ENCODE results near the gene KIRREL3. TPM values are rescaled to one million over a fixed set of nuclear protein-coding genes. Genes with fewer than 3 reads are reported as not detected.

Gene KIRREL3
- total RNA-seq, 1 donor, result 0.10 TPM

DNA sequence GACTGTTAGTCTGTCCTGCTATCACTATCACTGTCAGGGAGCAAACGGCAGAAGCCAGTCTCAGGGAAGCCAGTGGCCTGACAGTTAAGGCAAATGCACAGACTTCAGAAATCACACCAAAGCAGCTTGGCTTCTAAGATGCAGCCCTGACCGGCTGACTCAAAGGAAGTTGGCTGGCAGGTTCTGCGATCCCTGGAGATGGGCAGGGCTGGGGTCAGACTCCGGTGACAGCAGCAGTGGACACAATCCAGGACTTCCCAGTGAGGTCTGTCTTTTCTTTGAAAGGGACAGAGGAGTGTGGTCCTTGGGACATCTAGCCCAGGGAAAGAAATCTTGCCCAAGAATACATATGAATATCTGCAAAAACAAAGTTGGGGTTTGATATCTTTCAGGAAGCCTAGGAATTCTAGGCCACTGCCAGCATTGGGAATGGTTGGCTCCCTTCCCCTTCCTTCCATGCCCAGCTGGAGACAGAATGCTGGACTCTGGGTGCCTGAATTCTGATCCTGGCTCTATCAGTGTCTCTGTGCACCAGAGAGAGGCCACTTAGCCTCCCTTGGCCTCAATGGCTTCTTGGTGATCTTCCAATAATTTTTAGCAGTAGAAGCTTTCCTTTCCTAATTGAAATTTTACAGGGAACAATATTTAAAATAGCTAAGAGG lies 108.9 kb downstream of the KIRREL3 start:
- no peaks in the 10 kb centered on the region for H3K4me1 ChIP-seq (ENCODE audit: insufficient read depth, low read length)
- H3K4me3 ChIP-seq (ENCODE audit: low read length), result no peak overlapping the region
- no peaks in the 10 kb centered on the region for H3K9me3 ChIP-seq (ENCODE audit: low read depth, low read length)
- no peaks in the 10 kb centered on the region for H3K27me3 ChIP-seq (ENCODE audit: insufficient read depth, low read length)

DNA sequence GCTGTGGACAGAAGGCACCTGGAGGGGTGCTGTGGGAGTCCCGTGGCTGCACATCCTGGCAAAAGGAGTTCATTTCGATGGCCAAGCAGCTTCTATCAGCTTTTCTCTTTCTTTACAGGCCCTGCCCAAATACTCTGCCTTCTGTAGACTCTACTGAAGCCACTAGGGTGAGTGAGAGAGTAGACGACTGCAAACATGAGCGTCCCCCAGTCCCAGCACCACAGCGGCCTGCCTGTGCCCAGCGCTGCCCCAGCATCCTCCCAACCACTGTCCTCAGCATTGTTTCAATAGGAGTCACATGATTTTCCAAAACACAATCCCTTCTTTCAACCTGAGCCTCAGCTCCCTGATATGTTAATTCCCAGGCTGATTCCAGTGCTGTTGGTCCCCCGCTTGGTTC lies 110.0 kb downstream of the KIRREL3 start:
- Histone ChIP-seq H3K4me3 (ENCODE audit: low read length) (no peak overlapping the region), H3K27me3 (ENCODE audit: insufficient read depth, low read length) (no peaks in the 10 kb centered on the region), H3K4me1 (ENCODE audit: insufficient read depth, low read length) (no peaks in the 10 kb centered on the region), H3K9me3 (ENCODE audit: low read depth, low read length) (no peaks in the 10 kb centered on the region)

DNA sequence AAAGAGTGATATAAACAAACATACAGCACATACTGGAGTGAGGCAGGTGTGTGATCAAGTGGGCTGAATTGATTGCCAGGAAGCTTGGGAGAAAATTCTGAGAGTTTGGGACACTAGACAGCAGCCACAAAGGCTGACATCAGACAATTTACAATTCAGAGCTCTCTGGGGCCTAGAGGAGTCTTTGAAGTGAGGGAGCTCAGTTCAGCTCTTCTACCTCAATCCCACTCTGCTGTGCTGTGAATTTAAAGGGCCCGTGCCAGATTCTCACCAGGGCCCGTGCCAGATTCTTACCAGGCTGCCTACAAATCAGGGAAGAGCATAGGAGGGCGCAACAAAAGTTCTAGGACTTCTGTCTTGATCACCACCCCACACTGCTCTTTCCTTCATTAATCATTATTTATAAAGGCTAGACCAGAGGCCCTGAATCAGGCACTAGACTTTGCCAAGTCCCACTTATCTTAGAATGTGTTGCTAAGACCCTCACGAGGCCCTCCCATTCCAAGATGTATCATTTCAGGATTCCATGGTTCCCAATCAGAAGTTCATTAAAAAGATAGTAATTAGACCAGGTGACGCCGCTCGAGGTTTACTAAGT lies 112.4 kb downstream of the KIRREL3 start:
- Histone ChIP-seq H3K9me3 (ENCODE audit: low read depth, low read length) (no peaks in the 10 kb centered on the region), H3K27me3 (ENCODE audit: insufficient read depth, low read length) (no peaks in the 10 kb centered on the region), H3K4me1 (ENCODE audit: insufficient read depth, low read length) (no peaks in the 10 kb centered on the region), H3K4me3 (ENCODE audit: low read length) (no peak overlapping the region)

DNA sequence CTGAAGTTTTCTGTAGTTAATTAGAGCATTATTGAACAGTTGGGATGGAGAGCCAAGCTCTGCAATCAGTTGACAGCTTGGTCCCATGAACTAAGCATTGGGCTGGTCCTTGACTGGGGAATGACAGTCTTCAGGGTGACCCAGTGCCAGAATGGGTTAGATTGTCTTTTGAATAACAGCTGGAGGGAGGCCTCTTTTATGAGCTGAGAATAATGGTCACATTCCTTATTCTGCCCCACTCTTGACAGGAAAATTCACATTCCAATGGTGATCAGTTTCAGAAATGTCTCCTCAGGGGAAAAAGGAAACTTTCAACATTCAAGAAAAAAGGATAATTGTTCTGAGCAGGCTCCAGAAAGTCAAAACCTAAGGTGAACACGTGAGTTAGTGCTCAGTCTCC lies 113.9 kb downstream of the KIRREL3 start:
- no peak overlapping the region for H3K4me3 ChIP-seq (ENCODE audit: low read length)

DNA sequence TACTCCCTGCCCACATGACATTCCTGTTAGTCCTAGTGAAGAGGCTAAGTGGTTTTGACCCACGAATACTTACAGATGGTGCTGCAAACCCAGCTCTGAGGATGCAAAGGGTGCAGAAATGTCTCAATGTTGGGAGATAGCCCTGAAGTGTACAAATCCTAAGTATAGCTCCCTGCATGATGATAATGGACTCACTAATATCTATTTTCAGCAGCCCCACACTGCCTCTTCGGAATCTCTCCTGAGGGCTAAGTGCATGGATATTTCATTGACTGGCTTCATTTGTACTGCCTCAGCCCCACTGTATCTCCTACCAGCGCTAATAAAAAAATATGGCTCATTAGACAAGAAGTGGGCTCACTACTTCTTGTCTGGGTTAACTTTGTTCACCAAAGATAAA lies 114.5 kb downstream of the KIRREL3 start:
- no peaks in the 10 kb centered on the region for H3K27me3 ChIP-seq (ENCODE audit: insufficient read depth, low read length)
- no peaks in the 10 kb centered on the region for H3K9me3 ChIP-seq (ENCODE audit: low read depth, low read length)
- no peak overlapping the region for H3K4me3 ChIP-seq (ENCODE audit: low read length)
- H3K4me1 ChIP-seq (ENCODE audit: insufficient read depth, low read length), result no peaks in the 10 kb centered on the region

More for the DNA sequence above, 113.9 kb downstream of the KIRREL3 start:
- no peaks in the 10 kb centered on the region for H3K27me3 ChIP-seq (ENCODE audit: insufficient read depth, low read length)
- H3K4me1 ChIP-seq (ENCODE audit: insufficient read depth, low read length), result no peaks in the 10 kb centered on the region
- H3K9me3 ChIP-seq (ENCODE audit: low read depth, low read length), result no peaks in the 10 kb centered on the region

DNA sequence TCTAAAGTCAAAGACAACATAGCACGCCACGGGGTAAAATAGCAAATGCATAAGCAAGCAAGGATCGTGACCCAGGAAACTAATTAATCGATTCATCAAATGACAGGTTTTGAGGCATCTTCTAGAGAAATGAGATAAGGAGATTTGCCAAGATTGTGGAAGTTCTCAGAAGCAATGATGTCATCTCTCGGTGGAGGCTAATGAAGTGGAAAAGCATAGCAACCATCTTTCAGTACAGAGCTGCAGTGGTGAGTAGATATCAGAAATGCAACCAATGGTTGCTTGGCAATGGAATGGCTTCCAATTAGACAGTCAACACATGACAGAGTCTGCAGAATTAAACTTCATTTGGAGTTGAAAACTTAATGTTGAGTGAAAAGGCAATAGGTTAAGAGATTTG lies 116.0 kb downstream of the KIRREL3 start:
- H3K27me3 ChIP-seq (ENCODE audit: insufficient read depth, low read length), result no peaks in the 10 kb centered on the region

GRCh38 chr11:126884192-126884591 lies 116.4 kb downstream of the KIRREL3 start:
- Histone ChIP-seq H3K4me3 (ENCODE audit: low read length) (no peak overlapping the region), H3K9me3 (ENCODE audit: low read depth, low read length) (no peaks in the 10 kb centered on the region), H3K27me3 (ENCODE audit: insufficient read depth, low read length) (no peaks in the 10 kb centered on the region), H3K4me1 (ENCODE audit: insufficient read depth, low read length) (no peaks in the 10 kb centered on the region)

More for the DNA sequence above, 116.0 kb downstream of the KIRREL3 start:
- no peak overlapping the region for H3K4me3 ChIP-seq (ENCODE audit: low read length)
- no peaks in the 10 kb centered on the region for H3K9me3 ChIP-seq (ENCODE audit: low read depth, low read length)
- H3K4me1 ChIP-seq (ENCODE audit: insufficient read depth, low read length), result no peaks in the 10 kb centered on the region

DNA sequence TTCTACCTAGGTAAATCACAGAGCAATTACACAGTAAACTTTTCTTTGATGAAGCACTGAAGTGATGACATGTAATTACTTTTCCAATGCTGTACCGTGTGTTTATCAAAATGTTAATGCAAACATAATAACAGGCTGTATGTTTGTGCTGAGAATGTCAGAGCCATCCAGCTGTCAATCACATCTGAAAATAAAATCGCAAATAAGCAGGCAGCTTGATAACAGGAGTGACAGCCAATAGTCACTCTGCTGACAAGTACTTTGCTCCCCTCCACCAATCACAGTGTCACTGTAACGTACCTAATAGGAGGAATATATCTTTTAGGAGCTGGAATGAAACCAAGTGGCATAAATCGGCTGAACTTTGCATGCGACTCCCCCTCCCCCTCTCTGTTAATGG lies 119.7 kb downstream of the KIRREL3 start:
- no peaks in the 10 kb centered on the region for H3K4me1 ChIP-seq (ENCODE audit: insufficient read depth, low read length)
- no peaks in the 10 kb centered on the region for H3K9me3 ChIP-seq (ENCODE audit: low read depth, low read length)
- no peaks in the 10 kb centered on the region for H3K27me3 ChIP-seq (ENCODE audit: insufficient read depth, low read length)
- H3K4me3 ChIP-seq (ENCODE audit: low read length), result no peak overlapping the region

- H3K27me3 ChIP-seq (ENCODE audit: insufficient read depth, low read length), result no peaks in the 10 kb centered on the region
- no peaks in the 10 kb centered on the region for H3K9me3 ChIP-seq (ENCODE audit: low read depth, low read length)
- no peak overlapping the region for H3K4me3 ChIP-seq (ENCODE audit: low read length)
- H3K4me1 ChIP-seq (ENCODE audit: insufficient read depth, low read length), result no peaks in the 10 kb centered on the region
Observed at GRCh38 chr11:126879516-126879915, 121.1 kb downstream of the KIRREL3 start.

DNA sequence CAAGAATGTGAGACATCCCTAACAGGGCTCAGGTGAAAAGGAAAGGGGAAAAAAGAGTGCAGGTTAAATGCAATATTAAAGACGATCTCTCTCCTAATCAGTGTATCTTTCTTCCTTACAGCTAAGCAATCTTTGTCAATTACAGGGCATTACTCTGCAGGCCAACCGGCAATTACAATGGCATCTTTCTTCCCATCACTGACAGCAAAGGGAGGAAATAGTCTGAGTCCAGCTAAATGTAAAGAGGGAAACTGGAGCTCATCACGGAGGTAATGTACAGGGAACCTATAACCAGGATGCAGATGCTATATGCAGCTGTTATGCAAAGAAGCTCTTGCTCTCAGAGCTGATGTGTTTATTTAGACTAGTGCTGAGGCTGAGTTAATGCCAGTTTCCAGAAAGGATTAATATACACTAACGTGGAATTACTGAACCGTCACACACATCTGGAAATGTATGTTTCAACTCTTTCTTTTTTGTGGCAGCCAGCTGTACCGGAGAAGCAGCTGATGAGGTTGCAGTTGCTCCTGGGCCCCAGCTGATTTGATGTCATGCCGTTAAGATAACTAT lies 121.6 kb downstream of the KIRREL3 start:
- H3K27me3 ChIP-seq (ENCODE audit: insufficient read depth, low read length), result no peaks in the 10 kb centered on the region
- H3K4me1 ChIP-seq (ENCODE audit: insufficient read depth, low read length), result no peaks in the 10 kb centered on the region
- no peak overlapping the region for H3K4me3 ChIP-seq (ENCODE audit: low read length)
- no peaks in the 10 kb centered on the region for H3K9me3 ChIP-seq (ENCODE audit: low read depth, low read length)

DNA sequence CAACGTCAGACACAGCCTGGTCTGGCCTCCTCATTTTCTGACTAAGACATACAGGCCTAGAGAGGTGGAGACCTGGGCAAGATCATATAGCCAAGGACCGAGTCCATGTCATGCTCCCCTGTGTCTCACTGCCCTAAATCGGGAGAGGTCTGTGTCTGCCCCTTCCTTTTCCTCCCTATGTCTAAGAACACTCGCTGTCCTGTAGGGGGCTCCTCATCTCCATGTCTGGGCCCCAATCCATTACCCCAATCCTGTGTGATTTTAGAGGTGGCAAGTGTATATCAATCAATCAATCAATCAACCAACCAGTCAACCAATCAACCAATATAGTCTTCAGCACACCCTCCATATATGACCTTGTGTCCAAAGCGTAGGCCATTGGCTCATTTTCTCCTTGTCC lies 125.7 kb downstream of the KIRREL3 start:
- Histone ChIP-seq H3K4me3 (ENCODE audit: low read length) (no peak overlapping the region), H3K27me3 (ENCODE audit: insufficient read depth, low read length) (no peaks in the 10 kb centered on the region), H3K4me1 (ENCODE audit: insufficient read depth, low read length) (no peaks in the 10 kb centered on the region), H3K9me3 (ENCODE audit: low read depth, low read length) (no peaks in the 10 kb centered on the region)

DNA sequence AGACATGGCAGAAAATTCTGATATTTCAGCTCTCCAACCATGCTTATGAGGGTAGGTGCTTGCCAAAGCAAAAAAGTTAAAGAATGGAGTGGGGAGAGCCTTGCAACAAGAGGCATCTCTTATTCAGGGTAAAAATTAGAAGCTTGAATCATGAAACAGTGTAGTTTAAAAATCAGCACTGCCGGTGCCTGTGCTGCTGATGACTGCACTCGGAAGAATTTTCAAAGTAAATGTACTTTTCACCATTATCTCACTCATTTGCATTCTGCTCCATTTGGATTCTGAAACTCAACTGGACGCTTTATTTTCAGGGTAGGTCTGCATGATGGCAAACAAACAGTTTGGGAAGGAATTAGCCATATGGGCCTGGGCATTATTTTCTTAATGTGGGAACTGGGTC lies 126.3 kb downstream of the KIRREL3 start:
- Histone ChIP-seq H3K4me3 (ENCODE audit: low read length) (no peak overlapping the region), H3K27me3 (ENCODE audit: insufficient read depth, low read length) (no peaks in the 10 kb centered on the region), H3K9me3 (ENCODE audit: low read depth, low read length) (no peaks in the 10 kb centered on the region), H3K4me1 (ENCODE audit: insufficient read depth, low read length) (no peaks in the 10 kb centered on the region)

GRCh38 chr11:126871792-126872191 lies 128.8 kb downstream of the KIRREL3 start:
- Histone ChIP-seq H3K4me1 (ENCODE audit: insufficient read depth, low read length) (no peaks in the 10 kb centered on the region), H3K27me3 (ENCODE audit: insufficient read depth, low read length) (no peaks in the 10 kb centered on the region), H3K4me3 (ENCODE audit: low read length) (no peak overlapping the region), H3K9me3 (ENCODE audit: low read depth, low read length) (no peaks in the 10 kb centered on the region)

DNA sequence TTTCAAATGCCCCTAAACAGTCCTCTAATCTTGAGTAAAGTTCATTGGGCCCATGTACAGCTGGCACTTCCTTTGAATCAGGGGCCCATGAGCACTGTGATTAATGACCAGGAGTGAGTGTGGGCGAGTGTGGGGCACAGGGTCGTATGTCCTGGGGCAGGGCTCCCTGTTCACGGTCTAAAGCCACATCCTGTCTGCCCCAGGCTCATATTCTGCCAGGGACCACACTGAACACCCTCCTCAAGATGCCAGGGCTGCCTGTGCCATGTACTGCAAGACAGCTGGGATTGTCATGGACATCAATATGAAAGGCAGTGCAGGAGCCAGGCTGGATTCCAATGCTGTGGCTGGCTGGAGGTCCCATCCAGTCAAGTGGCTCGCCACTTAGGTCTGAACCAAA lies 130.5 kb downstream of the KIRREL3 start:
- Histone ChIP-seq H3K4me1 (ENCODE audit: insufficient read depth, low read length) (no peaks in the 10 kb centered on the region), H3K27me3 (ENCODE audit: insufficient read depth, low read length) (no peaks in the 10 kb centered on the region), H3K9me3 (ENCODE audit: low read depth, low read length) (no peaks in the 10 kb centered on the region), H3K4me3 (ENCODE audit: low read length) (no peak overlapping the region)

DNA sequence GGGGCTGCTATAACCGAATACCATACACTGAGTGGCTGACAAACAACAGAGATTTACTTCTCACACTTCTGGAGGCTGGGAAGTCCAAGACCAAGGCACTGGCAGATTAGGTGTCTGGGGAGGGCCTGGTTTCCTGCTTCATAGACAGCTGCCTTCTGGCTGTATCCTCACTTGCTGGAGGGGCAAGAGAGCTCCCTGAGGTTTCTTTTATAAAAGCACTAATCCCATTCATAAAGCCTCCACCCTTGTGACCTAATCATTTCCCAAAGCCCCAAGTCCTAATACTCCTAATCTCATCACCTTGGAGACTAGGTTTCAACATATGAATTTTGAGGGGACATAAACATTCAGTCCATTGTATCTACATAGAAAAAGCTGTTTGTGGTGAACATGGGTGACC lies 131.8 kb downstream of the KIRREL3 start:
- H3K9me3 ChIP-seq (ENCODE audit: low read depth, low read length), result no peaks in the 10 kb centered on the region

DNA sequence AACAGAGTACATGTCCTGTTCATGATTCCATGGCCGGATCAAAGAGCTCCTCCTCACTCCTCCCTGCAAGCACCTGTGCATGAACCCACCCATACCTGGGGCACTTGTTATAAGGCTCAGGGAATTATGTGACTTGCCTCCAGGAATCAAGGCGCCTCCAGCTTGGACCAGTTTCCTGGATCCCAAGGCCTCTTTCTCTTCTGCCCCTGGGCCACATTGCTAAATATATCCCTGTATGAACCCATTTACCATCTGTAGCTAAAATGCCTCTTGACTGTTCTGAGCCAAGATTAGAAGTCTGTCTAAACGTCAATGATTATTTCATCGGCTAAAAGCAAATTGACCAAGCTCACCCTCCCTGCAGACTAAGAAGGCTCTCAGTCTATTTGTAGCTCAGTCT lies 135.6 kb downstream of the KIRREL3 start:
- Histone ChIP-seq H3K9me3 (ENCODE audit: low read depth, low read length) (no peaks in the 10 kb centered on the region), H3K4me1 (ENCODE audit: insufficient read depth, low read length) (no peaks in the 10 kb centered on the region), H3K4me3 (ENCODE audit: low read length) (no peak overlapping the region), H3K27me3 (ENCODE audit: insufficient read depth, low read length) (no peaks in the 10 kb centered on the region)

More for the DNA sequence above, 131.8 kb downstream of the KIRREL3 start:
- no peaks in the 10 kb centered on the region for H3K27me3 ChIP-seq (ENCODE audit: insufficient read depth, low read length)
- no peaks in the 10 kb centered on the region for H3K4me1 ChIP-seq (ENCODE audit: insufficient read depth, low read length)
- no peak overlapping the region for H3K4me3 ChIP-seq (ENCODE audit: low read length)
